ENCODE measurements around the gene RGS12. TPM values are rescaled to one million over a fixed set of nuclear protein-coding genes. Genes with fewer than 3 reads are reported as not detected.

RGS12 gene
- total RNA-seq, 1 experiment from 2014 or later: 36.0 TPM

- no peaks in the 10 kb centered on the region for H3K27me3 Mint-ChIP-seq (ENCODE audit: insufficient read depth, unreplicated experiment)
- H3K9me3 Mint-ChIP-seq (ENCODE audit: unreplicated experiment): no peaks in the 10 kb centered on the region
- TF ChIP-seq, protein P1, sequence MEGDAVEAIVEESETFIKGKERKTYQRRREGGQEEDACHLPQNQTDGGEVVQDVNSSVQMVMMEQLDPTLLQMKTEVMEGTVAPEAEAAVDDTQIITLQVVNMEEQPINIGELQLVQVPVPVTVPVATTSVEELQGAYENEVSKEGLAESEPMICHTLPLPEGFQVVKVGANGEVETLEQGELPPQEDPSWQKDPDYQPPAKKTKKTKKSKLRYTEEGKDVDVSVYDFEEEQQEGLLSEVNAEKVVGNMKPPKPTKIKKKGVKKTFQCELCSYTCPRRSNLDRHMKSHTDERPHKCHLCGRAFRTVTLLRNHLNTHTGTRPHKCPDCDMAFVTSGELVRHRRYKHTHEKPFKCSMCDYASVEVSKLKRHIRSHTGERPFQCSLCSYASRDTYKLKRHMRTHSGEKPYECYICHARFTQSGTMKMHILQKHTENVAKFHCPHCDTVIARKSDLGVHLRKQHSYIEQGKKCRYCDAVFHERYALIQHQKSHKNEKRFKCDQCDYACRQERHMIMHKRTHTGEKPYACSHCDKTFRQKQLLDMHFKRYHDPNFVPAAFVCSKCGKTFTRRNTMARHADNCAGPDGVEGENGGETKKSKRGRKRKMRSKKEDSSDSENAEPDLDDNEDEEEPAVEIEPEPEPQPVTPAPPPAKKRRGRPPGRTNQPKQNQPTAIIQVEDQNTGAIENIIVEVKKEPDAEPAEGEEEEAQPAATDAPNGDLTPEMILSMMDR (IDR thresholded peaks at IDR 0.05; ENCODE audit: unreplicated experiment): no peak
- ChIA-PET POLR2A (no interaction called here), CTCF (interaction anchor here (0.5 to 0.7 kb wide), 6 partner anchors 11 to 184 kb away, joined by 3 to 4 read pairs (median 3); no protein-coding TSS in a partner anchor)
- DNase-seq (ENCODE audit: unreplicated experiment): no peak
- H3K4me3 Mint-ChIP-seq (ENCODE audit: unreplicated experiment): no peak overlapping the region
- no TSS peak for BruUV-seq (replicated peaks)
- H3K36me3 Mint-ChIP-seq (ENCODE audit: insufficient read depth, unreplicated experiment): peaks cover 12% of the 10 kb centered on the region
- peaks cover 17% of the 10 kb centered on the region for H3K4me1 Mint-ChIP-seq (ENCODE audit: insufficient read depth, unreplicated experiment)
- H3K27ac Mint-ChIP-seq (ENCODE audit: low read depth, unreplicated experiment): no peak overlapping the region
- intact Hi-C loops (cut with micrococcal nuclease): no loop called here
Observed at GRCh38 chr4:3310301-3311094, 17.7 kb downstream of the RGS12 start.

DNA sequence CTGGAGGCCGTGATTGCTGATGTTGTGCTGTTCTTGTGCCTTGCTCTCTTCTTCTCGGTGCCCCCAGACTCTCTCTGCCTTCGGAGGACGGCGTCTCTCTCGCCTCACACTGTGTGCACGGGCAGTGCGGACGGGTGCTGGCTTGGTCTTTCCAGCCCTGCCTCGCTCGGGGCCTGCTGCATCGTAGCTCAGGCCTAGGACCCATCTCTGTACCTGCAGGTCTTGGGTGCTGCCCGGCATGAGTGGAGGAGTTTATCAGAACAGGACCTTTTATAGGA is 18.2 kb downstream of the RGS12 start:
- BruUV-seq (replicated peaks): no TSS peak
- POLR2A ChIA-PET: no interaction called here
- intact Hi-C loops (cut with micrococcal nuclease): no loop called here
- CTCF ChIA-PET: interaction anchor here (0.6 kb wide), 1 partner anchor 605 kb away, joined by 3 read pairs; no protein-coding TSS in a partner anchor
- Mint-ChIP-seq H3K4me3 (ENCODE audit: unreplicated experiment) (no peak overlapping the region), H3K4me1 (ENCODE audit: insufficient read depth, unreplicated experiment) (peaks cover 15% of the 10 kb centered on the region), H3K27ac (ENCODE audit: low read depth, unreplicated experiment) (no peak overlapping the region), H3K27me3 (ENCODE audit: insufficient read depth, unreplicated experiment) (no peaks in the 10 kb centered on the region), H3K9me3 (ENCODE audit: unreplicated experiment) (no peaks in the 10 kb centered on the region), H3K36me3 (ENCODE audit: insufficient read depth, unreplicated experiment) (peaks cover 10% of the 10 kb centered on the region)
- DNase-seq (ENCODE audit: unreplicated experiment): no peak
- TF ChIP-seq, protein P1 (IDR thresholded peaks at IDR 0.05; ENCODE audit: unreplicated experiment): no peak

GRCh38 chr4:3311489-3312171 is 18.8 kb downstream of the RGS12 start:
- CTCF ChIA-PET: interaction anchor here (0.6 to 1.7 kb wide), 3 partner anchors 169 to 606 kb away, joined by 3 to 5 read pairs (median 3); no protein-coding TSS in a partner anchor
- H3K27ac Mint-ChIP-seq (ENCODE audit: low read depth, unreplicated experiment): no peak overlapping the region

DNA sequence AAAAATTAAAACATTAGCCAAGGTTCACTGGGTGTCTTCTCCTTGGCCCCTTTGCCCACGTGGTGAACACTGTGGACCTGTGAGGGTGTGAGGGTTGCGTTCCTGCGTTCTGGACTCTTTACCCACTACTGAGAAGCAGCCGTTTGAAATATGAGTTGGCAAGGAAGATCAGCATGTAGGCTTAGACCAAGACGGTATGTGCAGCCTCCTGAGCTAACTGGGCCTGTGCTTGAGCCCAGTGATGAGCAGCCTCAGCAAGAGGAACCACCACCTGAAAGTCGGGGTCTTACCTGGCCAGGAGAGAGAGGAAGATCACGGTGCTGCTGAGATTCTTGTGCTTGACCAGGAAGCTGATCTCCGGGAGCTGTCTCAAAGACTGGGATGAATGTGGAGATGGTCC is 19.5 kb downstream of the RGS12 start:
- TF ChIP-seq, protein P1 (IDR thresholded peaks at IDR 0.05; ENCODE audit: unreplicated experiment): no peak
- Mint-ChIP-seq H3K9me3 (ENCODE audit: unreplicated experiment) (no peaks in the 10 kb centered on the region), H3K4me3 (ENCODE audit: unreplicated experiment) (no peak overlapping the region), H3K27ac (ENCODE audit: low read depth, unreplicated experiment) (no peak overlapping the region), H3K36me3 (ENCODE audit: insufficient read depth, unreplicated experiment) (peaks cover 10% of the 10 kb centered on the region), H3K4me1 (ENCODE audit: insufficient read depth, unreplicated experiment) (peaks cover 12% of the 10 kb centered on the region), H3K27me3 (ENCODE audit: insufficient read depth, unreplicated experiment) (no peaks in the 10 kb centered on the region)
- no peak for DNase-seq (ENCODE audit: unreplicated experiment)
- no TSS peak for BruUV-seq (replicated peaks)
- ChIA-PET CTCF (interaction anchor here (1.7 kb wide), 1 partner anchor 169 kb away, joined by 5 read pairs; no protein-coding TSS in a partner anchor), POLR2A (no interaction called here)
- intact Hi-C loops (cut with micrococcal nuclease): no loop called here

More at GRCh38 chr4:3311489-3312171, 18.8 kb downstream of the RGS12 start:
- POLR2A ChIA-PET: no interaction called here
- peaks cover 5% of the 10 kb centered on the region for H3K36me3 Mint-ChIP-seq (ENCODE audit: insufficient read depth, unreplicated experiment)
- H3K9me3 Mint-ChIP-seq (ENCODE audit: unreplicated experiment): no peaks in the 10 kb centered on the region
- TF ChIP-seq, protein P1 (IDR thresholded peaks at IDR 0.05; ENCODE audit: unreplicated experiment): no peak
- H3K4me3 Mint-ChIP-seq (ENCODE audit: unreplicated experiment): no peak overlapping the region
- H3K4me1 Mint-ChIP-seq (ENCODE audit: insufficient read depth, unreplicated experiment): peaks cover 12% of the 10 kb centered on the region
- peak; percentile 47 for DNase-seq (ENCODE audit: unreplicated experiment)
- intact Hi-C loops (cut with micrococcal nuclease): no loop called here
- H3K27me3 Mint-ChIP-seq (ENCODE audit: insufficient read depth, unreplicated experiment): no peaks in the 10 kb centered on the region
- no TSS peak for BruUV-seq (replicated peaks)

Measured in MCF 10A (cell line).